Measurements from ENCODE around the gene TRIM71. TPM values are rescaled to one million over a fixed set of nuclear protein-coding genes. Genes with fewer than 3 reads are reported as not detected.
"Not testable (repeated sequence)": the region's sequence is repeated elsewhere in the genome, so short reads cannot be mapped to it uniquely, and the experiment has no call there.

Gene TRIM71
- total RNA-seq, 2 donors from 2014 or later, result 11.1 TPM; not detected in 1

DNA sequence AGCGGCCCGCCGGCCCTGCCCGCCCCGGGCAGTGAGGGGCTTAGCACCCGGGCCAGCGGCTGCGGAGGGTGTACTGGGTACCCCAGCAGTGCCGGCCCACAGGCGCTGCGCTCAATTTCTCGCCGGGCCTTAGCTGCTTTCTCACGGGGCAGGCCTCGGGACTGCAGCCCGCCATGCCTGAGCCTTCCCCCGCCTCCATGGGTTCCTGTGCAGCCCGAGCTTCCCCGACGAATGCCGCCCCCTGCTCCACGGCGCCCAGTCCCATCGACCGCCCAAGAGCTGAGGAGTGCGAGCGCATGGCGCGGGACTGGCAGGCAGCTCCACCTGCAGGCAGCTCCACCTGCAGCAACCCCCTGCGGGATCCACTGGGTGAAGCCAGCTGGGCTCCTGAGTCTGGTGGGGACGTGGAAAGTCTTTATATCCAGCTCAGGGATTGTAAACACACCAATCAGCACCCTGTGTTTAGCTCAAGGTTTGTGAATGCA lies 85.1 kb downstream of the TRIM71 start:
- DNase-seq (ENCODE audit: low spot score), result not testable (repeated sequence)

GRCh38 chr3:32903953-32904352 lies 86.2 kb downstream of the TRIM71 start:
- DNase-seq (ENCODE audit: low spot score), result no peak
- intact Hi-C loops (cut with DNase I), result no loop called here
- no peak overlapping the region for H3K4me3 ChIP-seq
- WGBS, result 84% methylated on average over 10 of the region's 10 CpGs
- H3K9me3 ChIP-seq, result no peaks in the 10 kb centered on the region
- H3K36me3 ChIP-seq, result no peaks in the 10 kb centered on the region
- H3K27me3 ChIP-seq (replicated peaks; ENCODE audit: insufficient read depth), result no peaks in the 10 kb centered on the region
- no peaks in the 10 kb centered on the region for H3K4me1 ChIP-seq (replicated peaks)
- H3K27ac ChIP-seq, result no peak overlapping the region
- TF ChIP-seq CTCF (IDR thresholded peaks at IDR 0.05), result no peak
- no peak for TF ChIP-seq POLR2A (IDR thresholded peaks at IDR 0.05)
- TF ChIP-seq POLR2AphosphoS5 (IDR thresholded peaks at IDR 0.05), result no peak

More for the DNA sequence above, 85.1 kb downstream of the TRIM71 start:
- peak in 3 of 4 experiments; percentile 14 to 42 (median 34) for TF ChIP-seq CTCF (IDR thresholded peaks at IDR 0.05)
- H3K27me3 ChIP-seq (replicated peaks; ENCODE audit: insufficient read depth); H3K4me1 ChIP-seq (replicated peaks); H3K27ac ChIP-seq; H3K9me3 ChIP-seq; intact Hi-C loops (cut with DNase I); H3K36me3 ChIP-seq: not testable (repeated sequence)
- WGBS, result 57% methylated on average over 31 of the region's 31 CpGs
- H3K4me3 ChIP-seq, result peak overlapping the region; percentile 8 to 16

DNA sequence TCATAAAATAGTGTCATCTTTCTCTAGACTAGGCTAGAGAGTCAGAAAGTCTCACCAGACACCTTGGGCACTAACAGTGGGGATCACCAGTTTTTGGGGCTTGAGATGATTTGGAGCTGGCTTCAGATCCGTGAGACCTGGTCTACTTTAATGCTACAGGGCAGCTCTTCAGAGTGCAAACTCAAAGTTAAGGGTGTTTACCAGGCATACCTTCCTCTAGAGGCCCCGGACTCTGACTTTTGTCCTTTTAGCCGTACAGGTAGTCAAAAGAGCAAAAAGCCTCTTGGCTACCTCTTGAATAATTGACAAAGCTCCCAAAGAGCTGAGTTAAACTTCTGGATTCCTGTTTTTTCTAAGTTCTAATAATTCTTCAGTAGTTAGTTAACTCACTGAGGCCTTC lies 92.2 kb downstream of the TRIM71 start:
- intact Hi-C loops (cut with DNase I), result no loop called here
- DNase-seq (ENCODE audit: low spot score), result no peak
- no peaks in the 10 kb centered on the region for H3K9me3 ChIP-seq
- no peak overlapping the region for H3K4me3 ChIP-seq
- TF ChIP-seq CTCF (IDR thresholded peaks at IDR 0.05), result no peak
- TF ChIP-seq POLR2A (IDR thresholded peaks at IDR 0.05), result no peak
- no peak for TF ChIP-seq POLR2AphosphoS5 (IDR thresholded peaks at IDR 0.05)
- H3K36me3 ChIP-seq, result no peaks in the 10 kb centered on the region
- H3K4me1 ChIP-seq (replicated peaks), result no peaks in the 10 kb centered on the region
- H3K27me3 ChIP-seq (replicated peaks; ENCODE audit: insufficient read depth), result no peaks in the 10 kb centered on the region
- 92% methylated on average over 3 of the region's 3 CpGs for WGBS
- no peak overlapping the region for H3K27ac ChIP-seq

DNA sequence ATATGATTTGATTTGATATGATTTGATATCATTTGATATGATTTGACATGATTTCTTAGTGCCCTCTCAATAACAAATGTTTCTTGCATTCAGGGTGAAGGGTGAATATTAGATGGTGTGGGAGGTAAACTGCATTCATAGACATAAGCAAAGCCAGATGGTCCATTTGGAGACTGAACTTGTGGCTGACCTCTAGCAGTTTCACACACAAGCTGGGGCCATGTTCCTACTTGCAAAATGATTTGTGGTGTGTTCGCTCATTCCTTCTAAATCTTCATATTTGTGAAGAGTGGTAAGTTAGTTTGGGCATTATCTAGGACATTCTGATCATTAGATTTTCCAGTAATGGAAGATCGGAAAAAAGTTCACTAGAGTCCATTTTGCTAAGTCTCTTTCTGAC lies 93.2 kb downstream of the TRIM71 start:
- no peak for DNase-seq (ENCODE audit: low spot score)
- Histone ChIP-seq H3K27me3 (replicated peaks; ENCODE audit: insufficient read depth) (no peaks in the 10 kb centered on the region), H3K36me3 (no peaks in the 10 kb centered on the region), H3K4me1 (replicated peaks) (no peaks in the 10 kb centered on the region), H3K4me3 (no peak overlapping the region), H3K27ac (no peak overlapping the region), H3K9me3 (no peaks in the 10 kb centered on the region)
- intact Hi-C loops (cut with DNase I), result no loop called here
- no peak for TF ChIP-seq CTCF (IDR thresholded peaks at IDR 0.05)
- TF ChIP-seq POLR2A (IDR thresholded peaks at IDR 0.05), result no peak
- no peak for TF ChIP-seq POLR2AphosphoS5 (IDR thresholded peaks at IDR 0.05)
- 94% methylated on average over 2 of the region's 2 CpGs for WGBS

DNA sequence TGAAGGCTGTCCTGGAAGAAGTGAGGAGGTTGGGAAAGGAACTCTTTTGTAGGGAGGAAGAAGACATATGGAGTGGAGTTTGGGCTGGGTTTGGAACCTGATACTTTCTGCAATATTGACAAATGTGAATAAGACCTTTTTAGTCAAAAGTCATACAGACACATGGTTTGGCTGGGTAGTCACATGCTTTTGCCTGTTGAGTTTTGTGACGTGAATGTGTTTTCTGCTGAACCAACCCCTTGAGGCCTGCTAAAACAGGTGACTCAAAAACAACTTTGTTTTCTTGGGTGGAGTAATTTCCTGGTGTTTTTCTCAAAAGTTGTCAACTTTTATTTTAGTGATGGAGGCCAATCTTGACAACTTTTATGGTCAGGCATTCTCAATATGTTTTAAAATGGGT lies 94.2 kb downstream of the TRIM71 start:
- TF ChIP-seq POLR2A (IDR thresholded peaks at IDR 0.05), result no peak
- no peak for TF ChIP-seq POLR2AphosphoS5 (IDR thresholded peaks at IDR 0.05)
- TF ChIP-seq CTCF (IDR thresholded peaks at IDR 0.05), result no peak
- Histone ChIP-seq H3K27ac (no peak overlapping the region), H3K27me3 (replicated peaks; ENCODE audit: insufficient read depth) (no peaks in the 10 kb centered on the region), H3K9me3 (no peaks in the 10 kb centered on the region), H3K36me3 (no peaks in the 10 kb centered on the region), H3K4me3 (no peak overlapping the region), H3K4me1 (replicated peaks) (no peaks in the 10 kb centered on the region)
- 100% methylated on average over 1 of the region's 1 CpG for WGBS
- intact Hi-C loops (cut with DNase I), result no loop called here
- no peak for DNase-seq (ENCODE audit: low spot score)

Measured in prostate gland (tissue), 2 donors.